Tibial artery (tissue), 4 donors: ENCODE measurements around the gene RANGRF.
A peak's percentile ranks its signal among the peaks of the same experiment; 100 is the strongest.

Experiments
- DNase-seq, 2 donors: peaks; one replicate each; pipeline ENCODE4 v3.0.0-alpha.2; 2019
- H3K27ac ChIP-seq, 2 donors: fragments of 200-600 bp; sonication (generic) in 1 of 2; 1 replicate in 1 of 2; 2 replicates in 1 of 2; pipeline ENCODE4 v1.5.1; 2018 to 2019; ENCODE audit warnings: mild to moderate bottlenecking in 1 of 2
- H3K27me3 ChIP-seq, 2 donors: fragments of 200-600 bp; sonication (generic) in 1 of 2; one replicate each; pipeline versions ENCODE4 v1.5.1 to v1.6.0; 2016 to 2019
- H3K36me3 ChIP-seq, 3 donors: fragments of 200-600 bp; sonication (generic) in 2 of 3; one replicate each; pipeline ENCODE4 v1.5.1; 2016 to 2019; ENCODE audit warnings: mild to moderate bottlenecking in 2 of 3
- H3K4me1 ChIP-seq, 4 donors: fragments of 200-600 bp; sonication (generic) in 2 of 4; 1 replicate in 3 of 4; 2 replicates in 1 of 4; pipeline ENCODE4 v1.5.1; 2016 to 2019
- H3K4me3 ChIP-seq, 2 donors: fragments of 200-600 bp; sonication (generic) in 1 of 2; 1 replicate in 1 of 2; 2 replicates in 1 of 2; pipeline ENCODE4 v1.5.1; 2018 to 2019; ENCODE audit warnings: mild to moderate bottlenecking in 2 of 2
- H3K9me3 ChIP-seq, 3 donors: fragments of 200-600 bp; sonication (generic) in 1 of 3; one replicate each; pipeline ENCODE4 v1.5.1; 2016 to 2019
- CTCF ChIP-seq, 2 experiments: fragments of 200-600 bp in 1 of 2; fragments of 450-650 bp in 1 of 2; IDR thresholded peaks; one replicate each; pipeline ENCODE4 v1.5.1; 2017 to 2019; ENCODE audit warnings: antibody characterized with exemption in 2 of 2, mild to moderate bottlenecking in 1 of 2, moderate library complexity in 1 of 2
- intact Hi-C: fragments of 100-400 bp; cut with DNase I; formaldehyde crosslinking; loops from one replicate; pipeline ENCODE4 v1.15.0; 2023; ENCODE audit warnings: low total_unique reads

RANGRF gene, protein sequence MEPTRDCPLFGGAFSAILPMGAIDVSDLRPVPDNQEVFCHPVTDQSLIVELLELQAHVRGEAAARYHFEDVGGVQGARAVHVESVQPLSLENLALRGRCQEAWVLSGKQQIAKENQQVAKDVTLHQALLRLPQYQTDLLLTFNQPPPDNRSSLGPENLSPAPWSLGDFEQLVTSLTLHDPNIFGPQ

GRCh38 chr17:8288336-8289102 lies at the start of gene RANGRF:
TSS of gene RANGRF (plus strand) at chr17:8288670. CDS start at chr17:8288789, 119 bp downstream.
- Histone ChIP-seq H3K27ac (peak within 1 kb of the TSS; percentile 84 to 96), H3K4me3 (peak within 1 kb of the TSS; percentile 60 to 78), H3K4me1 (peaks cover 0 to 20% (median 11%) of the 10 kb centered on the region in 4 donors), H3K36me3 (no peaks in the 10 kb centered on the region), H3K9me3 (no peaks in the 10 kb centered on the region), H3K27me3 (no peaks in the 10 kb centered on the region)
- peak; percentile 88 to 95 for DNase-seq
- TF ChIP-seq CTCF (IDR thresholded peaks at IDR 0.05), result no peak
- intact Hi-C loops, result no loop called here

DNA sequence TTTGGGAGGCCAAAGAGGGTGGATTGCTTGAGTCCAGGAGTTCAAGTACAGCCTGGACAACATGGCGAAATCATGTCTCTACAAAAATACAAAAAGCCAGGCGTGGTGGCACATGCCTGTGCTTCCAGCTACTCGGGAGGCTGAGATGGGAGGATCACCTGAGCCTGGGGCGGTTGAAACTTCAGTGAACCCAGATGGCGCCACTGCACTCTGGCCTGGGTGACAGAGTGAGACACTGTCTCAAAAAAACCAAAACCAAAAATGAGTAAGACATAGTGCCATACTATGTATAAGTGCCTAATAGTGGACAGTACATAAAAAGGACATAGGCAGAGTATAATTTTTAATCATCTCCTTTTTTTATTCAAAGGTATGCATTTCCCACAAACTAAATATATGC lies 44.6 kb upstream of the RANGRF start:
- peaks cover 18 to 42% (median 30%) of the 10 kb centered on the region in 3 donors for H3K36me3 ChIP-seq

DNA sequence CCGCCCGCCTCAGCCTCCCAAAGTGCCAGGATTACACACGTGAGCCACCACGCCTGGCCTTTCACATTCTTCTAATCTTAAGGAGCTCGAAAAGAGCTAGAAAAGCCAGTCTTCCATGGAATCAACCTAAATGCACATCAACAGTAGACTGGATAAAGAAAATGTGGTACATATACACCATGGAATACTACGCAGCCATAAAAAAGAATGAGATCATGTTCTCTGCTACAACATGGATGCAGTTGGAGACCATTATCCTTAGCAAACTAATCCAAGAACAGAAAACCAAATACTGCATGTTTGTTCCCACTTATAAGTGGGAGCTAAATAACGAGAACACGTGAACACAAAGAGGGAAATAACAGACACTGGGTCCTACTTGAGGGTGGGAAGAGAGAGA lies 43.7 kb upstream of the RANGRF start:
- Histone ChIP-seq H3K4me3 (no peak overlapping the region), H3K4me1 (peaks cover 0 to 16% (median 8%) of the 10 kb centered on the region in 4 donors), H3K27ac (no peak overlapping the region), H3K27me3 (no peaks in the 10 kb centered on the region), H3K9me3 (no peaks in the 10 kb centered on the region), H3K36me3 (peaks cover 11 to 34% (median 20%) of the 10 kb centered on the region in 3 donors)
- DNase-seq, result no peak
- intact Hi-C loops, result loop anchor here (5.0 kb wide), 1 partner anchor 48 kb away; no protein-coding TSS in a partner anchor
- TF ChIP-seq CTCF (IDR thresholded peaks at IDR 0.05), result no peak

More for the DNA sequence above, 44.6 kb upstream of the RANGRF start:
- intact Hi-C loops, result no loop called here
- Histone ChIP-seq H3K4me3 (no peak overlapping the region), H3K4me1 (peaks cover 0 to 11% (median 4%) of the 10 kb centered on the region in 4 donors), H3K27me3 (no peaks in the 10 kb centered on the region), H3K27ac (no peak overlapping the region), H3K9me3 (no peaks in the 10 kb centered on the region)
- DNase-seq, result no peak
- no peak for TF ChIP-seq CTCF (IDR thresholded peaks at IDR 0.05)

DNA sequence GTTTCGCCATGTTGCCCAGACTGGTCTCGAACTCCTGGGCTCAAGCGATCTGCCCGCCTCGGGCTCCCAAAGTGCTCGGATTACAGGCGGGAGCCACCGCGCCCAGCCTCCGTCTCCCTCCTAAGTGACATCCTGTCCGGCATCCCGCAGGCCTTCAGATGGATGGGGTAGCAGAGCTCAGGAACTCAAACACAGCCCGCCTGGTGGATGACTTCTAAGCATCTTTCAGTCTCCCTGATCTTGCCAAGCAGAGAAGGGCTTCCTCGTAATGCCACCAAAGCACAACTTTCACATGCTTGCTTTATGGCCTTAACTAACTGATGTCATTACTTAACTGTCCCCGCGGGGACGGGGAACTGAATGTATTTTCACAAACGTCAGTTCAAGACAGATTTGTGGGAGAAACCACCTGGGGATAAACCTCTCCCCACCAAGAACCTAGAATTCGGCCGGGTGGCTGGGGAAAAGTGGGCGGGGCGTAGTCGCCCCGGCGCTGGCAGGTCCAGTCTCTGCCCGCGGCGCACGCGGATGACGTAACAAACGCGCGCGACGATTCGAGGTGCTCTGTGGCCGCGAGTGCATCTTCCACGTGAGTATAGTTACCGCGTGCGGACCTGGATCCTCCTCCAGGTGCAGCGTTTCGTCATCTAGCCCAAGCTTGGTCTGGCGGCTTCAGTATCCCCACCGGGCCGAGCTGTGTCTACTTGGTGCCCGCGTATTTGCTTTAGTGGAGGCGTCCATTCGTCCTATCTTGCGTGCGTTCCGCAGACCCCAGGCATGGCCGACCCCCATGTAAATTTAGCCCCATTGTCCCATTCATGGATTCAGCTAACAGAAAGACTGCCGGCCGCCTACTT lies 39.5 kb upstream of the RANGRF start, which contains the start of gene PFAS:
PFAS (plus strand) TSS at position 539 of the 857 bp plus-strand sequence. CDS start 4,649 bp downstream, outside the sequence.
- Histone ChIP-seq H3K27me3 (no peaks in the 10 kb centered on the region), H3K27ac (peak within 1 kb of the TSS; percentile 95 to 96), H3K4me1 (peaks cover 0 to 18% (median 10%) of the 10 kb centered on the region in 4 donors), H3K9me3 (no peaks in the 10 kb centered on the region), H3K36me3 (peaks cover 0 to 16% (median 3%) of the 10 kb centered on the region in 3 donors), H3K4me3 (peak within 1 kb of the TSS; percentile 62 to 86)
- intact Hi-C loops, result loop anchor here (5.0 kb wide), 1 partner anchor 43 kb away; no protein-coding TSS in a partner anchor
- peak in 1 of 2 experiments; percentile 9 for TF ChIP-seq CTCF (IDR thresholded peaks at IDR 0.05)
- DNase-seq, result peak; percentile 93 to 96
